A673 (cell line): ENCODE measurements around the gene MARK2.

Experiments
- EZH2 ChIP-seq: fragments of 200-600 bp; sonication (generic); IDR thresholded peaks from 2 replicates; pipeline ENCODE4 v1.6.1; 2017; ENCODE audit warnings: borderline replicate concordance, low read depth, mild to moderate bottlenecking, mixed read lengths, antibody characterized with exemption, low read length; ENCODE audit not compliant: poor library complexity, severe bottlenecking
- TF ChIP-seq, protein P1 (sequence below): fragments of 300-800, 200-600 bp; sonication (generic); conservative IDR thresholded peaks from 2 replicates; pipeline ENCODE4 v1.5.1; 2017; ENCODE audit warnings: low read depth, mild to moderate bottlenecking, antibody characterized with exemption, low read length, moderate library complexity, mixed read lengths

- TF ChIP-seq, protein P1, sequence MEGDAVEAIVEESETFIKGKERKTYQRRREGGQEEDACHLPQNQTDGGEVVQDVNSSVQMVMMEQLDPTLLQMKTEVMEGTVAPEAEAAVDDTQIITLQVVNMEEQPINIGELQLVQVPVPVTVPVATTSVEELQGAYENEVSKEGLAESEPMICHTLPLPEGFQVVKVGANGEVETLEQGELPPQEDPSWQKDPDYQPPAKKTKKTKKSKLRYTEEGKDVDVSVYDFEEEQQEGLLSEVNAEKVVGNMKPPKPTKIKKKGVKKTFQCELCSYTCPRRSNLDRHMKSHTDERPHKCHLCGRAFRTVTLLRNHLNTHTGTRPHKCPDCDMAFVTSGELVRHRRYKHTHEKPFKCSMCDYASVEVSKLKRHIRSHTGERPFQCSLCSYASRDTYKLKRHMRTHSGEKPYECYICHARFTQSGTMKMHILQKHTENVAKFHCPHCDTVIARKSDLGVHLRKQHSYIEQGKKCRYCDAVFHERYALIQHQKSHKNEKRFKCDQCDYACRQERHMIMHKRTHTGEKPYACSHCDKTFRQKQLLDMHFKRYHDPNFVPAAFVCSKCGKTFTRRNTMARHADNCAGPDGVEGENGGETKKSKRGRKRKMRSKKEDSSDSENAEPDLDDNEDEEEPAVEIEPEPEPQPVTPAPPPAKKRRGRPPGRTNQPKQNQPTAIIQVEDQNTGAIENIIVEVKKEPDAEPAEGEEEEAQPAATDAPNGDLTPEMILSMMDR, result no peak
- no peak for TF ChIP-seq EZH2
Observed at GRCh38 chr11:63869683-63870082, 30.8 kb downstream of the MARK2 start.
